HG02571 (cell line): ENCODE measurements around the gene FAM50A.

Experiments
- ATAC-seq: cut with Tn5 transposase; IDR thresholded peaks from one replicate; pipeline ENCODE4 v1.9.1; 2021; ENCODE audit warnings: mild to moderate bottlenecking, moderate library complexity; ENCODE audit not compliant: unreplicated experiment

FAM50A gene

GRCh38 chrX:154437971-154438893, 5.7 kb upstream of the FAM50A start:
- no peak for ATAC-seq

- no peak for ATAC-seq
Observed at GRCh38 chrX:154439841-154440240, 4.1 kb upstream of the FAM50A start.

- no peak for ATAC-seq
Observed at GRCh38 chrX:154440623-154441357, 3.2 kb upstream of the FAM50A start.

- no peak for ATAC-seq
Observed at GRCh38 chrX:154441564-154441963, 2.4 kb upstream of the FAM50A start.

- no peak for ATAC-seq
Observed at GRCh38 chrX:154441984-154442707, 1.8 kb upstream of the FAM50A start.

- ATAC-seq: no peak
Observed at GRCh38 chrX:154443479-154443910, 446 bp upstream of the FAM50A start.

- no peak for ATAC-seq
Observed at GRCh38 chrX:154444755-154445246, 860 bp downstream of the FAM50A start.

GRCh38 chrX:154445776-154446175, 1.8 kb downstream of the FAM50A start:
- no peak for ATAC-seq

- ATAC-seq: no peak
Observed at GRCh38 chrX:154446430-154446829, 2.5 kb downstream of the FAM50A start.

- ATAC-seq: no peak
Observed at GRCh38 chrX:154448484-154448883, 4.5 kb downstream of the FAM50A start.

- ATAC-seq: no peak
Observed at GRCh38 chrX:154449618-154450017, 5.7 kb downstream of the FAM50A start.

GRCh38 chrX:154450312-154450711, 6.4 kb downstream of the FAM50A start:
- no peak for ATAC-seq

GRCh38 chrX:154452823-154453222, 8.9 kb downstream of the FAM50A start:
- ATAC-seq: no peak

GRCh38 chrX:154457491-154458115, 13.7 kb downstream of the FAM50A start:
- ATAC-seq: peak; percentile 43

GRCh38 chrX:154458116-154458953, 14.4 kb downstream of the FAM50A start, which contains the start of gene PLXNA3:
Gene PLXNA3 (plus strand): TSS chrX:154458281. CDS start chrX:154460184, 1,903 bp downstream.
- ATAC-seq: peak; percentile 57

GRCh38 chrX:154458954-154459778, 15.2 kb downstream of the FAM50A start:
- ATAC-seq: no peak

GRCh38 chrX:154459832-154460231, 15.9 kb downstream of the FAM50A start:
- ATAC-seq: no peak

- ATAC-seq: no peak
Observed at GRCh38 chrX:154460326-154460725, 16.4 kb downstream of the FAM50A start.

GRCh38 chrX:154462396-154462795, 18.5 kb downstream of the FAM50A start:
- ATAC-seq: no peak
